Smooth muscle cell of the umbilical artery (primary cell): ENCODE measurements around the gene FOXQ1. TPM values are rescaled to one million over a fixed set of nuclear protein-coding genes. Genes with fewer than 3 reads are reported as not detected.

ENCODE experiments used
- total RNA-seq: library from RNA; depleted of rRNA; stranded (reverse); fragments of >200 nt; gene quantifications from 2 replicates; pipeline ENCODE4 v1.2.3, GENCODE V29; 2014

Gene FOXQ1, protein sequence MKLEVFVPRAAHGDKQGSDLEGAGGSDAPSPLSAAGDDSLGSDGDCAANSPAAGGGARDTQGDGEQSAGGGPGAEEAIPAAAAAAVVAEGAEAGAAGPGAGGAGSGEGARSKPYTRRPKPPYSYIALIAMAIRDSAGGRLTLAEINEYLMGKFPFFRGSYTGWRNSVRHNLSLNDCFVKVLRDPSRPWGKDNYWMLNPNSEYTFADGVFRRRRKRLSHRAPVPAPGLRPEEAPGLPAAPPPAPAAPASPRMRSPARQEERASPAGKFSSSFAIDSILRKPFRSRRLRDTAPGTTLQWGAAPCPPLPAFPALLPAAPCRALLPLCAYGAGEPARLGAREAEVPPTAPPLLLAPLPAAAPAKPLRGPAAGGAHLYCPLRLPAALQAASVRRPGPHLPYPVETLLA
- 0.05 TPM in 1 of 2 replicates, not detected in the other for total RNA-seq

DNA sequence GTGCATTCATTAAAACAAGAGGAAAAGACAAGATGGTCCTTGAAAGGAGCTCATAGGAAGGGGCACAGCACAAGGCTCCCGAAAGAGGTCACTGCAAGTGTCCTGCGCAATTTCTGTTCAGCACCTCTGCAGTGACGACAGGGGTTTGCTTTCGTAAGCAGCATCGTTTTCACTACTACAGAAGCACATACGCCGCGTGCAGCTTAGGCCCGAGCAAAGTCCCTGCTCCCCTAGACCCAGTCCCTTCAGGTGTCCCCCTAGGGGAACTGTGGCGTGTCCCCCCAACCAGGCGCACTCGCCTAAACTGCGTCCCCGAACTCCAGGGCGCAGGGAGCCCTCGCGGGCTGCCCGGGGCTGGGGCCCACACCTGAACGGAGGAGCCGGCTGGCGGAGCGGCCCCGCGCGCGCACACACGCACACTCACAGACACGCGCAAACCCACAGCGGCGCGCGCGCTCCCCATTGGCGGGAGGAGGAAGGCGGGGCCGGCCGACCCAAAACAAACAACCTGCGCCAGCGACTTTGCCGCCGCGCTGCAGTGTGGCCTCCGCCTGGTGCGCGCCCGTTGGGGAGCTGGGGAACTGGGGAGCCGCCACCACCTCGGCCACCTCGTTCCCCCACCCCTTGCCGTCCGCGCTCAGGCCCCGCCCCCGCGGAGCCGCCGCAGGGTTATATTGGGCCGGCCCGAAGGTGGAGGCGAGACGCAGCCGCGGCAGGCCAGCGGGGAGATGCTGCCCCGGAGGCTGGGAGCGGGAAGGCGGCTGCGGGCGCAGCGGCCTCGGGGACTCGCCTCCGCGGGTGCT, at the start of gene FOXQ1:
TSS of gene FOXQ1 (plus strand) at position 699 of the 803 bp plus-strand sequence. CDS start 607 bp downstream, outside the sequence.

Other genes with a start within 250 kb of the FOXQ1 start
- under 0.01 TPM in 1 of 2 replicates, not detected in the other for gene FOXF2, start 77.5 kb downstream of the FOXQ1 start, total RNA-seq